ENCODE results near the gene COL6A2. TPM values are rescaled to one million over a fixed set of nuclear protein-coding genes. Genes with fewer than 3 reads are reported as not detected.
A peak's percentile ranks its signal among the peaks of the same experiment; 100 is the strongest.

The COL6A2 gene
- total and polyA plus RNA-seq, 2 of the 4 experiments (the other 2 are of a cell fraction): 208 to 1,065 TPM

- ATAC-seq (ENCODE audit: low read depth) (no peak; the same call in 1 of the 2 replicates), DNase-seq (no peak)
- Histone ChIP-seq H3K56ac (ENCODE audit: extremely low read depth, insufficient read depth, low read length) (peak overlapping the region; percentile 94), H2BK20ac (ENCODE audit: low read depth, low read length) (peak overlapping the region; percentile 96), H3K14ac (replicated peaks; ENCODE audit: low read depth, low read length) (peak overlapping the region; percentile 95), H3K4me3 (ENCODE audit: insufficient read depth, low read depth, low read length) (no peak overlapping the region), H2AK9ac (replicated peaks; ENCODE audit: low read depth, low read length, poor library complexity) (peak overlapping the region; percentile 92), H4K8ac (ENCODE audit: low read depth in 2 of 2, low read length in 2 of 2) (peak overlapping the region; percentile 70 to 90), H3K23ac (ENCODE audit: low read depth, low read length) (peak overlapping the region; percentile 66), H3K4me1 (ENCODE audit: control insufficient read depth, insufficient read depth, low read length) (peaks cover 25% of the 10 kb centered on the region), H4K20me1 (ENCODE audit: insufficient read depth, low read length) (0 out of 2 replicates have a peak, but pooled peaks cover 3% of the 10 kb centered on the region), H2BK5ac (ENCODE audit: low read depth, low read length, poor library complexity, severe bottlenecking) (peak overlapping the region; percentile 87), H3K4me2 (ENCODE audit: low read depth, low read length) (peak overlapping the region; percentile 14; the same call in 1 of the 2 replicates), H4K5ac (ENCODE audit: low read depth, low read length) (peak overlapping the region; percentile 63), H3K9ac (ENCODE audit: low read depth, low read length) (peak overlapping the region; percentile 66), H3K27ac (ENCODE audit: insufficient read depth, low read length) (peak overlapping the region; percentile 92), H3K36me3 (ENCODE audit: control insufficient read depth, insufficient read depth, low read length) (no peaks in the 10 kb centered on the region), H4K91ac (ENCODE audit: insufficient read depth, low read depth, low read length) (peak overlapping the region; percentile 98), H3K9me1 (ENCODE audit: insufficient read depth, low read length) (peaks cover 25% of the 10 kb centered on the region), H3K9me3 (ENCODE audit: control insufficient read depth, insufficient read depth, low read length) (no peaks in the 10 kb centered on the region), H2AFZ (replicated peaks; ENCODE audit: low read length, poor library complexity) (peak overlapping the region; percentile 76), H3K27me3 (ENCODE audit: control insufficient read depth, insufficient read depth, low read length) (no peaks in the 10 kb centered on the region), H3K79me1 (ENCODE audit: low read depth in 1 of 2, low read length in 2 of 2) (peaks cover 6 to 55% of the 10 kb centered on the region in 2 experiments; a peak in 3 of 4 replicates), H2AK5ac (ENCODE audit: low read depth, low read length) (peak overlapping the region; percentile 99), H2BK120ac (ENCODE audit: low read depth, low read length) (peak overlapping the region; percentile 98), H3K4ac (ENCODE audit: low read depth, low read length) (peak overlapping the region; percentile 99), H2BK15ac (ENCODE audit: low read depth, low read length) (peak overlapping the region; percentile 89; the same call in 2 of the 3 replicates), H3K18ac (ENCODE audit: low read depth, low read length) (peak overlapping the region; percentile 71)
- TF ChIP-seq USF2 (IDR thresholded peaks at IDR 0.05; ENCODE audit: low read depth, low read length) (no peak; the same call in 1 of the 2 replicates), CEBPB (IDR thresholded peaks at IDR 0.05; ENCODE audit: low read depth, low read length) (no peak), SMC3 (IDR thresholded peaks at IDR 0.05; ENCODE audit: low read depth, low read length) (no peak), CTCF (conservative IDR thresholded peaks at IDR 0.05; ENCODE audit: low read depth, low read length) (0 out of 2 replicates have a peak, but pooled peaks have one; percentile 19), MAFK (IDR thresholded peaks at IDR 0.05; ENCODE audit: low read depth, low read length) (no peak)
- dilution Hi-C loops (cut with HindIII; ENCODE audit: low sequenced_read_pairs, unreplicated experiment) (no loop called here), in situ Hi-C loops (cut with MboI; ENCODE audit: low sequenced_read_pairs) (loop anchor here (5.0 kb wide), 1 partner anchor 121 kb away; no protein-coding TSS in a partner anchor), intact Hi-C loops (cut with micrococcal nuclease) (loop anchor here (1.0 kb wide), 1 partner anchor 44 kb away; no protein-coding TSS in a partner anchor)
- ChIA-PET CTCF (no interaction called here), POLR2A (ENCODE audit: unreplicated experiment) (interaction anchor here (0.5 to 1.3 kb wide), 8 partner anchors 8 to 135 kb away, joined by 3 to 12 read pairs (median 4); no protein-coding TSS in a partner anchor)
- WGBS, 2 experiments (ENCODE audit: extremely low coverage in 2 of 2, insufficient read length in 1 of 2): 100% methylated on average over 1 of the region's 11 CpGs; no CpG with 5 or more reads in 1 of the 2 experiments
- BruUV-seq (replicated peaks): no TSS peak
Observed at GRCh38 chr21:46092811-46093667, 4.9 kb upstream of the COL6A2 start.
